PC-3 (cell line): ENCODE data around the gene SERPINB8. TPM values are rescaled to one million over a fixed set of nuclear protein-coding genes. Genes with fewer than 3 reads are reported as not detected.

Experiments
- ATAC-seq: fragments of 200-7000 bp; cut with Tn5 transposase; 2 replicates; pipeline ENCODE4 v1.9.1; 2020; ENCODE audit warnings: mild to moderate bottlenecking, moderate library complexity
- BruUV-seq: library from RNA; stranded (reverse); fragments of 400-500 nt; replicated peaks from 2 replicates; lab custom pipeline; 2021; lab: Mats Ljungman, UMichigan
- CTCF ChIA-PET: fragments of 300-600 bp; sonication (Branson Sonifier 250); formaldehyde crosslinking; loops from one replicate; lab custom pipeline; 2022; ENCODE audit warnings: antibody characterized with exemption; lab: Charles Lee
- POLR2A ChIA-PET: fragments of 300-600 bp; sonication (Branson Sonifier 250); formaldehyde crosslinking; loops from one replicate; lab custom pipeline; 2022; ENCODE audit warnings: antibody characterized with exemption; ENCODE audit not compliant: unreplicated experiment; lab: Charles Lee
- DNase-seq: peaks from one replicate; pipeline ENCODE4 v3.0.0-alpha.2; 2015
- H2AFZ ChIP-seq: fragments of 300-600 bp; sonication (generic); 2 replicates; pipeline ENCODE4 v1.6.0; 2016; ENCODE audit warnings: antibody characterized with exemption, low read length
- H3F3A ChIP-seq: fragments of 300-600 bp; sonication (generic); one replicate; pipeline ENCODE4 v1.6.0; 2017; ENCODE audit warnings: antibody characterized with exemption, low read length, control low read depth, mild to moderate bottlenecking; ENCODE audit not compliant: unreplicated experiment
- H3K27ac ChIP-seq: fragments of 300-600 bp; sonication (generic); 2 replicates; pipeline ENCODE4 v1.5.1; 2016; ENCODE audit warnings: mild to moderate bottlenecking, low read length
- H3K27me3 ChIP-seq: fragments of 300-600 bp; sonication (generic); 2 replicates; pipeline ENCODE4 v1.6.1; 2016; ENCODE audit warnings: low read length, mixed read lengths
- H3K36me3 ChIP-seq: fragments of 300-600 bp; sonication (generic); 2 replicates; pipeline ENCODE4 v1.6.1; 2016; ENCODE audit warnings: low read depth, mixed run types, low read length, mixed read lengths
- H3K4me1 ChIP-seq: fragments of 300-600 bp; sonication (generic); 2 replicates; pipeline ENCODE4 v1.5.1; 2016; ENCODE audit warnings: low read length; ENCODE audit not compliant: insufficient read depth
- H3K4me2 ChIP-seq: fragments of 300-600 bp; sonication (generic); 2 replicates; pipeline ENCODE4 v1.6.0; 2016; ENCODE audit warnings: low read length
- H3K4me3 ChIP-seq: fragments of 300-600 bp; sonication (generic); 2 replicates; pipeline ENCODE4 v1.5.1; 2016; ENCODE audit warnings: mild to moderate bottlenecking, low read length, mixed read lengths
- H3K79me2 ChIP-seq: fragments of 300-600 bp; sonication (generic); 2 replicates; pipeline ENCODE4 v1.6.1; 2017; ENCODE audit warnings: low read length, mixed read lengths
- H3K9ac ChIP-seq: fragments of 300-600 bp; sonication (generic); 2 replicates; pipeline ENCODE4 v1.6.0; 2016; ENCODE audit warnings: mild to moderate bottlenecking, low read length
- H3K9me2 ChIP-seq: fragments of 300-600 bp; sonication (generic); replicated peaks from 2 replicates; pipeline ENCODE4 v1.6.1; 2016; ENCODE audit warnings: mixed run types, low read length, mixed read lengths
- H3K9me3 ChIP-seq: fragments of 300-600 bp; sonication (generic); 2 replicates; pipeline ENCODE4 v1.6.1; 2016; ENCODE audit warnings: low read length, mixed read lengths
- H4K20me1 ChIP-seq: fragments of 300-600 bp; sonication (generic); 2 replicates; pipeline ENCODE4 v1.6.1; 2016; ENCODE audit warnings: low read length, mixed read lengths
- CTCF ChIP-seq: fragments of 300-600 bp; sonication (generic); conservative IDR thresholded peaks from 2 replicates; pipeline ENCODE4 v1.5.1; 2017; ENCODE audit warnings: antibody characterized with exemption, low read depth, mild to moderate bottlenecking, low read length
- EZH2 ChIP-seq: fragments of 300-600 bp; sonication (generic); IDR thresholded peaks from one replicate; pipeline ENCODE4 v1.6.1; 2017; ENCODE audit warnings: antibody characterized with exemption, mild to moderate bottlenecking, low read length; ENCODE audit not compliant: unreplicated experiment
- EZH2phosphoT487 ChIP-seq: fragments of 300-600 bp; sonication (generic); IDR thresholded peaks from 2 replicates; pipeline ENCODE4 v1.6.1; 2018; ENCODE audit warnings: mild to moderate bottlenecking, antibody characterized with exemption, low read length, borderline replicate concordance
- intact Hi-C: fragments of 100-400 bp; cut with micrococcal nuclease; formaldehyde crosslinking; loops from 2 replicates; pipeline ENCODE4 v1.9.0; 2023
- total RNA-seq: library from RNA; depleted of rRNA; stranded (reverse); fragments of >200 nt; gene quantifications from 2 replicates; pipeline ENCODE4 v1.2.3, GENCODE V29; 2014

Gene SERPINB8
- total RNA-seq, 1 experiment from 2014 or later: 21.1 TPM

- Histone ChIP-seq H3K36me3 (no peaks in the 10 kb centered on the region), H3K9me2 (no peaks in the 10 kb centered on the region), H3K4me1 (peaks cover 23% of the 10 kb centered on the region; the same call in 1 of the 2 replicates), H3K9ac (no peak overlapping the region), H4K20me1 (no peaks in the 10 kb centered on the region), H3K4me3 (no peak overlapping the region), H3K27ac (no peak overlapping the region), H3K4me2 (peak overlapping the region; percentile 2; the same call in 1 of the 2 replicates), H3F3A (no peaks in the 10 kb centered on the region), H2AFZ (no peak overlapping the region), H3K27me3 (no peaks in the 10 kb centered on the region), H3K9me3 (no peaks in the 10 kb centered on the region), H3K79me2 (no peaks in the 10 kb centered on the region)
- ATAC-seq (peak; percentile 41; the same call in 1 of the 2 replicates), DNase-seq (peak; percentile 60)
- POLR2A ChIA-PET: interaction anchor here (0.7 kb wide), 1 partner anchor 19 kb away, joined by 4 read pairs; no protein-coding TSS in a partner anchor
- TF ChIP-seq EZH2 (no peak), EZH2phosphoT487 (no peak), CTCF (peak; percentile 60)
- intact Hi-C loops: no loop called here
- BruUV-seq: no TSS peak
- CTCF ChIA-PET: interaction anchor here (0.5 to 0.6 kb wide), 2 partner anchors 13 to 15 kb away, joined by 3 to 5 read pairs; no protein-coding TSS in a partner anchor
Observed at GRCh38 chr18:63951302-63951705, 18.6 kb upstream of the SERPINB8 start.

GRCh38 chr18:63953811-63954210 is 16.1 kb upstream of the SERPINB8 start:
- intact Hi-C loops: no loop called here
- H3K79me2 ChIP-seq: no peaks in the 10 kb centered on the region
- CTCF ChIA-PET: no interaction called here
- H3K9ac ChIP-seq: no peak overlapping the region
- peaks cover 24% of the 10 kb centered on the region; the same call in 1 of the 2 replicates for H3K4me1 ChIP-seq
- no peak overlapping the region for H3K4me3 ChIP-seq
- no TSS peak for BruUV-seq
- no peak overlapping the region for H3K4me2 ChIP-seq
- no peaks in the 10 kb centered on the region for H3K9me3 ChIP-seq
- no peak overlapping the region for H2AFZ ChIP-seq
- TF ChIP-seq EZH2: no peak
- no peak for TF ChIP-seq EZH2phosphoT487
- no peak for TF ChIP-seq CTCF
- H3K9me2 ChIP-seq: no peaks in the 10 kb centered on the region
- H3F3A ChIP-seq: no peaks in the 10 kb centered on the region
- POLR2A ChIA-PET: interaction anchor here (0.6 kb wide), 1 partner anchor 422 kb away, joined by 6 read pairs; no protein-coding TSS in a partner anchor
- H3K27me3 ChIP-seq: no peaks in the 10 kb centered on the region
- ATAC-seq: no peak
- H3K36me3 ChIP-seq: no peaks in the 10 kb centered on the region
- no peaks in the 10 kb centered on the region for H4K20me1 ChIP-seq
- H3K27ac ChIP-seq: no peak overlapping the region
- DNase-seq: no peak

GRCh38 chr18:63956755-63957154 is 13.1 kb upstream of the SERPINB8 start:
- Histone ChIP-seq H3K9ac (no peak overlapping the region), H3K4me3 (no peak overlapping the region), H3F3A (no peaks in the 10 kb centered on the region), H3K9me2 (no peaks in the 10 kb centered on the region), H3K4me1 (peaks cover 9% of the 10 kb centered on the region; the same call in 1 of the 2 replicates), H2AFZ (no peak overlapping the region), H3K4me2 (no peak overlapping the region), H3K79me2 (no peaks in the 10 kb centered on the region), H3K9me3 (no peaks in the 10 kb centered on the region), H4K20me1 (no peaks in the 10 kb centered on the region), H3K27me3 (no peaks in the 10 kb centered on the region), H3K36me3 (no peaks in the 10 kb centered on the region), H3K27ac (no peak overlapping the region)
- CTCF ChIA-PET: no interaction called here
- intact Hi-C loops: no loop called here
- POLR2A ChIA-PET: no interaction called here
- TF ChIP-seq EZH2 (no peak), EZH2phosphoT487 (no peak), CTCF (no peak)
- BruUV-seq: no TSS peak
- ATAC-seq (peak; percentile 85), DNase-seq (peak; percentile 54)
